ENCODE data around the gene PLEK.

GRCh38 chr2:68318914-68319397, 46.1 kb upstream of the PLEK start:
- TF ChIP-seq, protein P1, sequence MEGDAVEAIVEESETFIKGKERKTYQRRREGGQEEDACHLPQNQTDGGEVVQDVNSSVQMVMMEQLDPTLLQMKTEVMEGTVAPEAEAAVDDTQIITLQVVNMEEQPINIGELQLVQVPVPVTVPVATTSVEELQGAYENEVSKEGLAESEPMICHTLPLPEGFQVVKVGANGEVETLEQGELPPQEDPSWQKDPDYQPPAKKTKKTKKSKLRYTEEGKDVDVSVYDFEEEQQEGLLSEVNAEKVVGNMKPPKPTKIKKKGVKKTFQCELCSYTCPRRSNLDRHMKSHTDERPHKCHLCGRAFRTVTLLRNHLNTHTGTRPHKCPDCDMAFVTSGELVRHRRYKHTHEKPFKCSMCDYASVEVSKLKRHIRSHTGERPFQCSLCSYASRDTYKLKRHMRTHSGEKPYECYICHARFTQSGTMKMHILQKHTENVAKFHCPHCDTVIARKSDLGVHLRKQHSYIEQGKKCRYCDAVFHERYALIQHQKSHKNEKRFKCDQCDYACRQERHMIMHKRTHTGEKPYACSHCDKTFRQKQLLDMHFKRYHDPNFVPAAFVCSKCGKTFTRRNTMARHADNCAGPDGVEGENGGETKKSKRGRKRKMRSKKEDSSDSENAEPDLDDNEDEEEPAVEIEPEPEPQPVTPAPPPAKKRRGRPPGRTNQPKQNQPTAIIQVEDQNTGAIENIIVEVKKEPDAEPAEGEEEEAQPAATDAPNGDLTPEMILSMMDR (conservative IDR thresholded peaks at IDR 0.05) = no peak
- TF ChIP-seq EZH2 (IDR thresholded peaks at IDR 0.05; ENCODE audit: low read depth) = no peak
